ENCODE measurements around the gene LIX1L. TPM values are rescaled to one million over a fixed set of nuclear protein-coding genes. Genes with fewer than 3 reads are reported as not detected.
A peak's percentile ranks its signal among the peaks of the same experiment; 100 is the strongest.

The LIX1L gene
- total and polyA plus RNA-seq, 2 experiments from 2014 or later, result 14.0 to 16.3 TPM

- Histone ChIP-seq H3K4me2 (peak overlapping the region; percentile 84), H3K27ac (peak overlapping the region; percentile 31), H3K9me3 (ENCODE audit: low read depth) (no peaks in the 10 kb centered on the region), H3K9me2 (replicated peaks; ENCODE audit: insufficient read depth) (no peaks in the 10 kb centered on the region), H2AFZ (no peak overlapping the region), H3K4me3 (no peak overlapping the region), H3K79me2 (peaks cover 37% of the 10 kb centered on the region), H3K4me1 (ENCODE audit: insufficient read depth) (peaks cover 14% of the 10 kb centered on the region), H3K27me3 (no peaks in the 10 kb centered on the region), H3K36me3 (replicated peaks; ENCODE audit: insufficient read depth, low read depth) (peaks cover 6% of the 10 kb centered on the region), H4K20me1 (ENCODE audit: insufficient read depth, poor library complexity, severe bottlenecking) (peaks cover 36% of the 10 kb centered on the region)
- 89% methylated on average over 10 of the region's 10 CpGs for WGBS (ENCODE audit: low lambda C conversion rate, missing lambda C conversion rate)
- no peak for TF ChIP-seq CTCF (IDR thresholded peaks at IDR 0.05; ENCODE audit: poor library complexity)
- TF ChIP-seq EZH2phosphoT487 (IDR thresholded peaks at IDR 0.05; ENCODE audit: low read depth, severe bottlenecking, unreplicated experiment), result no peak
- no peak for TF ChIP-seq EZH2 (IDR thresholded peaks at IDR 0.05; ENCODE audit: borderline replicate concordance)
- DNase-seq (ENCODE audit: low spot score), result no peak
These were observed 34.1 kb upstream of the LIX1L start for GRCh38 chr1:145991735-145992412.

- H3K4me3 ChIP-seq, result no peak overlapping the region
- no peak overlapping the region for H3K4me2 ChIP-seq
- WGBS (ENCODE audit: low lambda C conversion rate, missing lambda C conversion rate), result 85% methylated on average over 7 of the region's 7 CpGs
These were observed 32.5 kb upstream of the LIX1L start for GRCh38 chr1:145990249-145990855.

GRCh38 chr1:145988773-145989172 is 31.0 kb upstream of the LIX1L start:
- WGBS (ENCODE audit: low lambda C conversion rate, missing lambda C conversion rate), result 78% methylated on average over 5 of the region's 5 CpGs
- no peak overlapping the region for H3K4me3 ChIP-seq
- no peaks in the 10 kb centered on the region for H3K27me3 ChIP-seq
- no peak for DNase-seq (ENCODE audit: low spot score)
- TF ChIP-seq EZH2phosphoT487 (IDR thresholded peaks at IDR 0.05; ENCODE audit: low read depth, severe bottlenecking, unreplicated experiment) (no peak), CTCF (IDR thresholded peaks at IDR 0.05; ENCODE audit: poor library complexity) (no peak), EZH2 (IDR thresholded peaks at IDR 0.05; ENCODE audit: borderline replicate concordance) (no peak)
- H4K20me1 ChIP-seq (ENCODE audit: insufficient read depth, poor library complexity, severe bottlenecking), result peaks cover 13% of the 10 kb centered on the region
- H3K36me3 ChIP-seq (replicated peaks; ENCODE audit: insufficient read depth, low read depth), result peaks cover 6% of the 10 kb centered on the region
- H2AFZ ChIP-seq, result no peak overlapping the region
- no peak overlapping the region for H3K27ac ChIP-seq
- no peaks in the 10 kb centered on the region for H3K9me3 ChIP-seq (ENCODE audit: low read depth)
- H3K9me2 ChIP-seq (replicated peaks; ENCODE audit: insufficient read depth), result no peaks in the 10 kb centered on the region
- H3K4me2 ChIP-seq, result no peak overlapping the region
- H3K4me1 ChIP-seq (ENCODE audit: insufficient read depth), result peaks cover 14% of the 10 kb centered on the region
- peaks cover 12% of the 10 kb centered on the region for H3K79me2 ChIP-seq

More at GRCh38 chr1:145990249-145990855, 32.5 kb upstream of the LIX1L start:
- H3K27ac ChIP-seq, result peak overlapping the region; percentile 31
- no peak overlapping the region for H2AFZ ChIP-seq
- H3K27me3 ChIP-seq, result no peaks in the 10 kb centered on the region
- peaks cover 14% of the 10 kb centered on the region for H3K4me1 ChIP-seq (ENCODE audit: insufficient read depth)
- no peaks in the 10 kb centered on the region for H3K9me3 ChIP-seq (ENCODE audit: low read depth)
- peaks cover 6% of the 10 kb centered on the region for H3K36me3 ChIP-seq (replicated peaks; ENCODE audit: insufficient read depth, low read depth)
- no peaks in the 10 kb centered on the region for H3K9me2 ChIP-seq (replicated peaks; ENCODE audit: insufficient read depth)
- H3K79me2 ChIP-seq, result peaks cover 27% of the 10 kb centered on the region
- H4K20me1 ChIP-seq (ENCODE audit: insufficient read depth, poor library complexity, severe bottlenecking), result peaks cover 29% of the 10 kb centered on the region
- DNase-seq (ENCODE audit: low spot score), result no peak
- TF ChIP-seq CTCF (IDR thresholded peaks at IDR 0.05; ENCODE audit: poor library complexity), result no peak
- no peak for TF ChIP-seq EZH2phosphoT487 (IDR thresholded peaks at IDR 0.05; ENCODE audit: low read depth, severe bottlenecking, unreplicated experiment)
- TF ChIP-seq EZH2 (IDR thresholded peaks at IDR 0.05; ENCODE audit: borderline replicate concordance), result no peak
